Lower leg skin (tissue), 3 donors: ENCODE data around the gene IGSF3.

ENCODE experiments used
- CTCF ChIP-seq, 3 donors: fragments of 450-650 bp; IDR thresholded peaks; one replicate each; pipeline ENCODE4 v1.5.1; 2016; ENCODE audit warnings: antibody characterized with exemption in 3 of 3, mild to moderate bottlenecking in 3 of 3, moderate library complexity in 2 of 3
- POLR2A ChIP-seq, 2 donors: fragments of 450-650 bp; IDR thresholded peaks; one replicate each; pipeline ENCODE4 v1.6.1; 2016 to 2017; ENCODE audit warnings: antibody characterized with exemption in 2 of 2, mild to moderate bottlenecking in 1 of 2, moderate library complexity in 1 of 2

GRCh38 chr1:116571215-116571919 is 96.2 kb downstream of the IGSF3 start:
- TF ChIP-seq CTCF (IDR thresholded peaks at IDR 0.05) (no peak), POLR2A (IDR thresholded peaks at IDR 0.05) (no peak)
